ENCODE results near the gene USP44. TPM values are rescaled to one million over a fixed set of nuclear protein-coding genes. Genes with fewer than 3 reads are reported as not detected.

USP44 gene
- total RNA-seq, 5 donors from 2014 or later (not counting 1 experiment from before 2014, with no cell fraction given), result 2.9 to 12.2 (median 5.9) TPM

- H3K4me1 ChIP-seq (ENCODE audit: control insufficient read depth in 1 of 2, extremely low read depth in 1 of 2, insufficient read depth in 2 of 2, low read length in 2 of 2), result peaks cover 13 to 14% of the 10 kb centered on the region in 2 experiments
- Mint-ChIP-seq H3K27ac (peak overlapping the region in 1 of 2 donors; percentile 7), H3K27me3 (peaks cover 0 to 10% of the 10 kb centered on the region in 2 donors), H3K9me3 (peaks cover 0 to 3% (median 0%) of the 10 kb centered on the region in 3 donors), H3K4me3 (no peak overlapping the region), H3K36me3 (no peaks in the 10 kb centered on the region), H3K4me1 (peaks cover 32 to 37% (median 36%) of the 10 kb centered on the region in 3 donors)
- WGBS (ENCODE audit: insufficient coverage), result 83% methylated on average over 1 of the region's 8 CpGs
- no peak for DNase-seq
- no peaks in the 10 kb centered on the region for H3K9me3 ChIP-seq
- H3K36me3 ChIP-seq (ENCODE audit: control insufficient read depth in 2 of 2, extremely low read depth in 1 of 2, insufficient read depth in 1 of 2, low read length in 1 of 2), result no peaks in the 10 kb centered on the region
- no peak for ATAC-seq (replicated peaks in 1 of 4)
- POLR2A ChIA-PET, result no interaction called here
- peaks cover 3% of the 10 kb centered on the region in 2 experiments for H3K27me3 ChIP-seq (replicated peaks in 1 of 2; ENCODE audit: control insufficient read depth in 2 of 2, extremely low read depth in 1 of 2, insufficient read depth in 2 of 2, low read length in 1 of 2)
- no peak overlapping the region for H3K27ac ChIP-seq (ENCODE audit: low read length)
- CTCF ChIA-PET, result interaction anchor here in 1 of 2 donors (0.9 kb wide), 1 partner anchor 11 kb away, joined by 4 read pairs; no protein-coding TSS in a partner anchor
- no peak overlapping the region for H3K4me3 ChIP-seq (ENCODE audit: control insufficient read depth in 1 of 2, extremely low read depth in 1 of 2, low read length in 1 of 2)
Measured at GRCh38 chr12:95545731-95546490, 5.4 kb downstream of the USP44 start.

GRCh38 chr12:95545303-95545702 lies 6.0 kb downstream of the USP44 start:
- H3K9me3 ChIP-seq, result no peaks in the 10 kb centered on the region
- H3K4me3 ChIP-seq (ENCODE audit: control insufficient read depth in 1 of 2, extremely low read depth in 1 of 2, low read length in 1 of 2), result no peak overlapping the region
- peaks cover 0 to 3% (median 0%) of the 10 kb centered on the region in 3 donors for H3K9me3 Mint-ChIP-seq
- no peak overlapping the region for H3K27ac Mint-ChIP-seq
- no peak overlapping the region for H3K4me3 Mint-ChIP-seq
- H3K27me3 ChIP-seq (replicated peaks in 1 of 2; ENCODE audit: control insufficient read depth in 2 of 2, extremely low read depth in 1 of 2, insufficient read depth in 2 of 2, low read length in 1 of 2), result peaks cover 3% of the 10 kb centered on the region in 2 experiments
- WGBS (ENCODE audit: insufficient coverage), result no CpG with 5 or more reads among the region's 4 CpGs
- peaks cover 9 to 13% of the 10 kb centered on the region in 2 experiments for H3K4me1 ChIP-seq (ENCODE audit: control insufficient read depth in 1 of 2, extremely low read depth in 1 of 2, insufficient read depth in 2 of 2, low read length in 2 of 2)
- H3K27me3 Mint-ChIP-seq, result peaks cover 0 to 10% of the 10 kb centered on the region in 2 donors
- ATAC-seq (replicated peaks in 1 of 4), result no peak
- no peak overlapping the region for H3K27ac ChIP-seq (ENCODE audit: low read length)
- no peaks in the 10 kb centered on the region for H3K36me3 Mint-ChIP-seq
- ChIA-PET CTCF (interaction anchor here (0.6 to 1.3 kb wide), 3 partner anchors 10 to 505 kb away, joined by 4 to 11 read pairs (median 5); no protein-coding TSS in a partner anchor), POLR2A (interaction anchor here in 1 of 2 donors (0.6 to 1.1 kb wide), 2 partner anchors 11 to 1305 kb away, joined by 4 to 5 read pairs; no protein-coding TSS in a partner anchor)
- DNase-seq, result no peak
- H3K36me3 ChIP-seq (ENCODE audit: control insufficient read depth in 2 of 2, extremely low read depth in 1 of 2, insufficient read depth in 1 of 2, low read length in 1 of 2), result no peaks in the 10 kb centered on the region
- H3K4me1 Mint-ChIP-seq, result peaks cover 26 to 31% (median 29%) of the 10 kb centered on the region in 3 donors

GRCh38 chr12:95544756-95545155 lies 6.5 kb downstream of the USP44 start:
- DNase-seq (no peak), ATAC-seq (replicated peaks in 1 of 4) (no peak)
- no peak overlapping the region for H3K27ac ChIP-seq (ENCODE audit: low read length)
- POLR2A ChIA-PET, result interaction anchor here (0.5 to 1.1 kb wide), 3 partner anchors 10 to 1305 kb away, joined by 4 to 5 read pairs (median 4); no protein-coding TSS in a partner anchor
- H3K9me3 Mint-ChIP-seq, result peaks cover 0 to 3% (median 0%) of the 10 kb centered on the region in 3 donors
- peaks cover 0 to 10% of the 10 kb centered on the region in 2 donors for H3K27me3 Mint-ChIP-seq
- no CpG with 5 or more reads among the region's 3 CpGs for WGBS (ENCODE audit: insufficient coverage)
- peaks cover 3% of the 10 kb centered on the region in 2 experiments for H3K27me3 ChIP-seq (replicated peaks in 1 of 2; ENCODE audit: control insufficient read depth in 2 of 2, extremely low read depth in 1 of 2, insufficient read depth in 2 of 2, low read length in 1 of 2)
- H3K36me3 Mint-ChIP-seq, result no peaks in the 10 kb centered on the region
- H3K9me3 ChIP-seq, result no peaks in the 10 kb centered on the region
- no peak overlapping the region for H3K27ac Mint-ChIP-seq
- no peak overlapping the region for H3K4me3 Mint-ChIP-seq
- CTCF ChIA-PET, result interaction anchor here (0.6 to 1.3 kb wide), 3 partner anchors 10 to 505 kb away, joined by 3 to 11 read pairs (median 5); no protein-coding TSS in a partner anchor
- H3K4me1 ChIP-seq (ENCODE audit: control insufficient read depth in 1 of 2, extremely low read depth in 1 of 2, insufficient read depth in 2 of 2, low read length in 2 of 2), result peaks cover 6 to 13% of the 10 kb centered on the region in 2 experiments
- no peak overlapping the region for H3K4me3 ChIP-seq (ENCODE audit: control insufficient read depth in 1 of 2, extremely low read depth in 1 of 2, low read length in 1 of 2)
- peaks cover 25 to 30% (median 29%) of the 10 kb centered on the region in 3 donors for H3K4me1 Mint-ChIP-seq
- no peaks in the 10 kb centered on the region for H3K36me3 ChIP-seq (ENCODE audit: control insufficient read depth in 2 of 2, extremely low read depth in 1 of 2, insufficient read depth in 1 of 2, low read length in 1 of 2)

- H3K9me3 ChIP-seq, result no peaks in the 10 kb centered on the region
Measured at GRCh38 chr12:95543305-95543704, 8.0 kb downstream of the USP44 start.

GRCh38 chr12:95541436-95541835 lies 9.8 kb downstream of the USP44 start:
- Histone ChIP-seq H3K27ac (ENCODE audit: low read length) (no peak overlapping the region), H3K36me3 (ENCODE audit: control insufficient read depth in 2 of 2, extremely low read depth in 1 of 2, insufficient read depth in 1 of 2, low read length in 1 of 2) (no peaks in the 10 kb centered on the region), H3K4me1 (ENCODE audit: control insufficient read depth in 1 of 2, extremely low read depth in 1 of 2, insufficient read depth in 2 of 2, low read length in 2 of 2) (no peaks in the 10 kb centered on the region), H3K4me3 (ENCODE audit: control insufficient read depth in 1 of 2, extremely low read depth in 1 of 2, low read length in 1 of 2) (no peak overlapping the region), H3K9me3 (no peaks in the 10 kb centered on the region), H3K27me3 (replicated peaks in 1 of 2; ENCODE audit: control insufficient read depth in 2 of 2, extremely low read depth in 1 of 2, insufficient read depth in 2 of 2, low read length in 1 of 2) (peaks cover 0 to 3% of the 10 kb centered on the region in 2 experiments)
- no peak for ATAC-seq (replicated peaks in 1 of 4)
- no peaks in the 10 kb centered on the region for H3K9me3 Mint-ChIP-seq
- H3K36me3 Mint-ChIP-seq, result no peaks in the 10 kb centered on the region
- CTCF ChIA-PET, result no interaction called here
- no CpG with 5 or more reads among the region's 7 CpGs for WGBS (ENCODE audit: insufficient coverage)
- H3K27ac Mint-ChIP-seq, result no peak overlapping the region
- H3K4me3 Mint-ChIP-seq, result no peak overlapping the region
- POLR2A ChIA-PET, result no interaction called here
- no peak for DNase-seq
- H3K27me3 Mint-ChIP-seq, result no peaks in the 10 kb centered on the region
- H3K4me1 Mint-ChIP-seq, result peaks cover 7 to 12% (median 11%) of the 10 kb centered on the region in 3 donors

More at GRCh38 chr12:95543305-95543704, 8.0 kb downstream of the USP44 start:
- WGBS (ENCODE audit: insufficient coverage), result 100% methylated on average over 3 of the region's 7 CpGs
- Mint-ChIP-seq H3K27ac (no peak overlapping the region), H3K4me3 (no peak overlapping the region), H3K27me3 (peaks cover 0 to 7% of the 10 kb centered on the region in 2 donors), H3K4me1 (peaks cover 22 to 25% (median 23%) of the 10 kb centered on the region in 3 donors), H3K9me3 (no peaks in the 10 kb centered on the region), H3K36me3 (no peaks in the 10 kb centered on the region)
- Histone ChIP-seq H3K27ac (ENCODE audit: low read length) (no peak overlapping the region), H3K4me3 (ENCODE audit: control insufficient read depth in 1 of 2, extremely low read depth in 1 of 2, low read length in 1 of 2) (no peak overlapping the region), H3K4me1 (ENCODE audit: control insufficient read depth in 1 of 2, extremely low read depth in 1 of 2, insufficient read depth in 2 of 2, low read length in 2 of 2) (peaks cover 6 to 8% of the 10 kb centered on the region in 2 experiments), H3K36me3 (ENCODE audit: control insufficient read depth in 2 of 2, extremely low read depth in 1 of 2, insufficient read depth in 1 of 2, low read length in 1 of 2) (no peaks in the 10 kb centered on the region), H3K27me3 (replicated peaks in 1 of 2; ENCODE audit: control insufficient read depth in 2 of 2, extremely low read depth in 1 of 2, insufficient read depth in 2 of 2, low read length in 1 of 2) (peaks cover 3% of the 10 kb centered on the region in 2 experiments)
- DNase-seq, result no peak
- ChIA-PET CTCF (interaction anchor here in 1 of 2 donors (0.6 kb wide), 1 partner anchor 9 kb away, joined by 7 read pairs; no protein-coding TSS in a partner anchor), POLR2A (interaction anchor here in 1 of 2 donors (0.6 kb wide), 1 partner anchor 44 kb away, joined by 4 read pairs; no protein-coding TSS in a partner anchor)
- ATAC-seq (replicated peaks in 1 of 4), result no peak

- CTCF ChIA-PET, result interaction anchor here (1.0 to 1.8 kb wide), 4 partner anchors 15 to 421 kb away, joined by 3 to 6 read pairs (median 4); partner anchors contain the start of gene VEZT (in 1 of the 2)
- H3K9me3 Mint-ChIP-seq, result no peaks in the 10 kb centered on the region
- no peak for ATAC-seq (replicated peaks in 1 of 4)
- no peak overlapping the region for H3K4me3 Mint-ChIP-seq
- peaks cover 2 to 7% (median 2%) of the 10 kb centered on the region in 3 donors for H3K4me1 Mint-ChIP-seq
- no peaks in the 10 kb centered on the region for H3K27me3 Mint-ChIP-seq
- no CpG with 5 or more reads among the region's 5 CpGs for WGBS (ENCODE audit: insufficient coverage)
- no peaks in the 10 kb centered on the region for H3K4me1 ChIP-seq (ENCODE audit: control insufficient read depth in 1 of 2, extremely low read depth in 1 of 2, insufficient read depth in 2 of 2, low read length in 2 of 2)
- no peaks in the 10 kb centered on the region for H3K36me3 ChIP-seq (ENCODE audit: control insufficient read depth in 2 of 2, extremely low read depth in 1 of 2, insufficient read depth in 1 of 2, low read length in 1 of 2)
- DNase-seq, result no peak
- no peak overlapping the region for H3K4me3 ChIP-seq (ENCODE audit: control insufficient read depth in 1 of 2, extremely low read depth in 1 of 2, low read length in 1 of 2)
- H3K27ac Mint-ChIP-seq, result no peak overlapping the region
- H3K9me3 ChIP-seq, result no peaks in the 10 kb centered on the region
- no peak overlapping the region for H3K27ac ChIP-seq (ENCODE audit: low read length)
- POLR2A ChIA-PET, result no interaction called here
- H3K36me3 Mint-ChIP-seq, result peaks cover 2% of the 10 kb centered on the region
- no peaks in the 10 kb centered on the region for H3K27me3 ChIP-seq (replicated peaks in 1 of 2; ENCODE audit: control insufficient read depth in 2 of 2, extremely low read depth in 1 of 2, insufficient read depth in 2 of 2, low read length in 1 of 2)
Measured at GRCh38 chr12:95538656-95539055, 12.6 kb downstream of the USP44 start.
